ENCODE data around the gene SLC25A10. TPM values are rescaled to one million over a fixed set of nuclear protein-coding genes. Genes with fewer than 3 reads are reported as not detected.
A peak's percentile ranks its signal among the peaks of the same experiment; 100 is the strongest.

Gene SLC25A10
- total and polyA plus RNA-seq, 2 of the 8 experiments (the other 6 are each of a cell fraction or from before 2014, with no cell fraction given), result 22.2 to 43.0 TPM

DNA sequence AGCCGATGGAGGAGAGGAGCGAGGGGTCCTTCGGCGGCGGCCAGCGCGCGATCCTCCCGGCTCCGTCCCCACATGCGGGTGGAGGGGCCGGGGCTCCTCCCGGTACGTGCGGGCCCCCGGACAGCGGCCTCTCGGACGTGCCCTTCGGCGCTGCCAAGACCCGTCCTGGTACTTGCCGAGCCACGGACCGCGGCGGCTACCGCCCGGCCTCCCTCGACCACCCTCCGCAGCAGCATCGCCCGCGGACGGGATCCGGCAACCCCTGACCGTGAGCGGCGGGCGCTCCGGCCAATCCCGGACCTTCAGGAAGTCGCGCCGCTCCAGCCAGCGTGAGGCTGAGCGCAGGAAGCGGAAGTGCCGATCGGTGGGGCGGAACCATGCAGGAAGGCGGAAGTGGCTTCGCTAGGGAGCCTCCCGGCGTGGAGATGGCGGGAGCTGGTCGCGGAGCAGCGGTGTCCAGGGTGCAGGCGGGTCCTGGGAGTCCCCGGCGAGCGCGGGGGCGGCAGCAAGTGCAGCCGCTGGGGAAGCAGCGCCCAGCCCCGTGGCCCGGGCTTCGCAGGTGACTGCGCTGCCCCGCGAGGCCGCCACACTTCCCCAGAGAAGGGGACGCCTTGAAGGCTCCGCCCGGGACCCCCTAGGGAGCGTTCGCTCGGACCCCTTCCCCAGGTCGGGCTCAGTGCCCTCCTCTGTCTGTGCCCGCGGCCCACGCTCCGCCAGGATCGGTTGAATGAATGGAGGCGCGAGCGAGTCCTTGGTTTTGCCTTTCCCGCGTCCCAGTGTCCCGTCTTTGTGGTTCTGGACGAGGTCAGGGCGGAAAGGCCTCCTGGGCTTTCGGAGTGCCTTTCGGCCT lies 45.5 kb upstream of the SLC25A10 start, which contains the start of the genes CCDC137 and OXLD1 (continued):
- TF ChIP-seq, protein P1, sequence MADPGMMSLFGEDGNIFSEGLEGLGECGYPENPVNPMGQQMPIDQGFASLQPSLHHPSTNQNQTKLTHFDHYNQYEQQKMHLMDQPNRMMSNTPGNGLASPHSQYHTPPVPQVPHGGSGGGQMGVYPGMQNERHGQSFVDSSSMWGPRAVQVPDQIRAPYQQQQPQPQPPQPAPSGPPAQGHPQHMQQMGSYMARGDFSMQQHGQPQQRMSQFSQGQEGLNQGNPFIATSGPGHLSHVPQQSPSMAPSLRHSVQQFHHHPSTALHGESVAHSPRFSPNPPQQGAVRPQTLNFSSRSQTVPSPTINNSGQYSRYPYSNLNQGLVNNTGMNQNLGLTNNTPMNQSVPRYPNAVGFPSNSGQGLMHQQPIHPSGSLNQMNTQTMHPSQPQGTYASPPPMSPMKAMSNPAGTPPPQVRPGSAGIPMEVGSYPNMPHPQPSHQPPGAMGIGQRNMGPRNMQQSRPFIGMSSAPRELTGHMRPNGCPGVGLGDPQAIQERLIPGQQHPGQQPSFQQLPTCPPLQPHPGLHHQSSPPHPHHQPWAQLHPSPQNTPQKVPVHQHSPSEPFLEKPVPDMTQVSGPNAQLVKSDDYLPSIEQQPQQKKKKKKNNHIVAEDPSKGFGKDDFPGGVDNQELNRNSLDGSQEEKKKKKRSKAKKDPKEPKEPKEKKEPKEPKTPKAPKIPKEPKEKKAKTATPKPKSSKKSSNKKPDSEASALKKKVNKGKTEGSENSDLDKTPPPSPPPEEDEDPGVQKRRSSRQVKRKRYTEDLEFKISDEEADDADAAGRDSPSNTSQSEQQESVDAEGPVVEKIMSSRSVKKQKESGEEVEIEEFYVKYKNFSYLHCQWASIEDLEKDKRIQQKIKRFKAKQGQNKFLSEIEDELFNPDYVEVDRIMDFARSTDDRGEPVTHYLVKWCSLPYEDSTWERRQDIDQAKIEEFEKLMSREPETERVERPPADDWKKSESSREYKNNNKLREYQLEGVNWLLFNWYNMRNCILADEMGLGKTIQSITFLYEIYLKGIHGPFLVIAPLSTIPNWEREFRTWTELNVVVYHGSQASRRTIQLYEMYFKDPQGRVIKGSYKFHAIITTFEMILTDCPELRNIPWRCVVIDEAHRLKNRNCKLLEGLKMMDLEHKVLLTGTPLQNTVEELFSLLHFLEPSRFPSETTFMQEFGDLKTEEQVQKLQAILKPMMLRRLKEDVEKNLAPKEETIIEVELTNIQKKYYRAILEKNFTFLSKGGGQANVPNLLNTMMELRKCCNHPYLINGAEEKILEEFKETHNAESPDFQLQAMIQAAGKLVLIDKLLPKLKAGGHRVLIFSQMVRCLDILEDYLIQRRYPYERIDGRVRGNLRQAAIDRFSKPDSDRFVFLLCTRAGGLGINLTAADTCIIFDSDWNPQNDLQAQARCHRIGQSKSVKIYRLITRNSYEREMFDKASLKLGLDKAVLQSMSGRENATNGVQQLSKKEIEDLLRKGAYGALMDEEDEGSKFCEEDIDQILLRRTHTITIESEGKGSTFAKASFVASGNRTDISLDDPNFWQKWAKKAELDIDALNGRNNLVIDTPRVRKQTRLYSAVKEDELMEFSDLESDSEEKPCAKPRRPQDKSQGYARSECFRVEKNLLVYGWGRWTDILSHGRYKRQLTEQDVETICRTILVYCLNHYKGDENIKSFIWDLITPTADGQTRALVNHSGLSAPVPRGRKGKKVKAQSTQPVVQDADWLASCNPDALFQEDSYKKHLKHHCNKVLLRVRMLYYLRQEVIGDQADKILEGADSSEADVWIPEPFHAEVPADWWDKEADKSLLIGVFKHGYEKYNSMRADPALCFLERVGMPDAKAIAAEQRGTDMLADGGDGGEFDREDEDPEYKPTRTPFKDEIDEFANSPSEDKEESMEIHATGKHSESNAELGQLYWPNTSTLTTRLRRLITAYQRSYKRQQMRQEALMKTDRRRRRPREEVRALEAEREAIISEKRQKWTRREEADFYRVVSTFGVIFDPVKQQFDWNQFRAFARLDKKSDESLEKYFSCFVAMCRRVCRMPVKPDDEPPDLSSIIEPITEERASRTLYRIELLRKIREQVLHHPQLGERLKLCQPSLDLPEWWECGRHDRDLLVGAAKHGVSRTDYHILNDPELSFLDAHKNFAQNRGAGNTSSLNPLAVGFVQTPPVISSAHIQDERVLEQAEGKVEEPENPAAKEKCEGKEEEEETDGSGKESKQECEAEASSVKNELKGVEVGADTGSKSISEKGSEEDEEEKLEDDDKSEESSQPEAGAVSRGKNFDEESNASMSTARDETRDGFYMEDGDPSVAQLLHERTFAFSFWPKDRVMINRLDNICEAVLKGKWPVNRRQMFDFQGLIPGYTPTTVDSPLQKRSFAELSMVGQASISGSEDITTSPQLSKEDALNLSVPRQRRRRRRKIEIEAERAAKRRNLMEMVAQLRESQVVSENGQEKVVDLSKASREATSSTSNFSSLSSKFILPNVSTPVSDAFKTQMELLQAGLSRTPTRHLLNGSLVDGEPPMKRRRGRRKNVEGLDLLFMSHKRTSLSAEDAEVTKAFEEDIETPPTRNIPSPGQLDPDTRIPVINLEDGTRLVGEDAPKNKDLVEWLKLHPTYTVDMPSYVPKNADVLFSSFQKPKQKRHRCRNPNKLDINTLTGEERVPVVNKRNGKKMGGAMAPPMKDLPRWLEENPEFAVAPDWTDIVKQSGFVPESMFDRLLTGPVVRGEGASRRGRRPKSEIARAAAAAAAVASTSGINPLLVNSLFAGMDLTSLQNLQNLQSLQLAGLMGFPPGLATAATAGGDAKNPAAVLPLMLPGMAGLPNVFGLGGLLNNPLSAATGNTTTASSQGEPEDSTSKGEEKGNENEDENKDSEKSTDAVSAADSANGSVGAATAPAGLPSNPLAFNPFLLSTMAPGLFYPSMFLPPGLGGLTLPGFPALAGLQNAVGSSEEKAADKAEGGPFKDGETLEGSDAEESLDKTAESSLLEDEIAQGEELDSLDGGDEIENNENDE (IDR thresholded peaks at IDR 0.05; ENCODE audit: insufficient replicate concordance, low read length), result no peak
- TF ChIP-seq CEBPB (IDR thresholded peaks at IDR 0.05; ENCODE audit: low read depth, low read length) (no peak), RBBP5 (IDR thresholded peaks at IDR 0.05; ENCODE audit: borderline replicate concordance, low read depth, low read length) (peak; percentile 89), POLR2AphosphoS5 (IDR thresholded peaks at IDR 0.05; ENCODE audit: low read depth, low read length) (peak; percentile 96), GABPA (IDR thresholded peaks at IDR 0.05; ENCODE audit: borderline replicate concordance, insufficient read depth, low read length) (peak; percentile 97), MAFK (IDR thresholded peaks at IDR 0.05; ENCODE audit: low read depth, low read length) (no peak), TBP (IDR thresholded peaks at IDR 0.05; ENCODE audit: low read depth, low read length) (peak; percentile 70), YY1 (IDR thresholded peaks at IDR 0.05; ENCODE audit: low read depth, low read length) (peak; percentile 80; the same call in 1 of the 2 replicates), POLR2A (IDR thresholded peaks at IDR 0.05; ENCODE audit: control extremely low read depth in 1 of 2, low read depth in 2 of 2, low read length in 2 of 2) (peak; percentile 94 to 96), TCF12 (IDR thresholded peaks at IDR 0.05; ENCODE audit: low read depth, low read length) (no peak), FOSL1 (IDR thresholded peaks at IDR 0.05; ENCODE audit: insufficient read depth, low read depth, low read length) (no peak)

Data from H1 (cell line).